ENCODE measurements around the gene ADCY2.

ADCY2 gene

DNA sequence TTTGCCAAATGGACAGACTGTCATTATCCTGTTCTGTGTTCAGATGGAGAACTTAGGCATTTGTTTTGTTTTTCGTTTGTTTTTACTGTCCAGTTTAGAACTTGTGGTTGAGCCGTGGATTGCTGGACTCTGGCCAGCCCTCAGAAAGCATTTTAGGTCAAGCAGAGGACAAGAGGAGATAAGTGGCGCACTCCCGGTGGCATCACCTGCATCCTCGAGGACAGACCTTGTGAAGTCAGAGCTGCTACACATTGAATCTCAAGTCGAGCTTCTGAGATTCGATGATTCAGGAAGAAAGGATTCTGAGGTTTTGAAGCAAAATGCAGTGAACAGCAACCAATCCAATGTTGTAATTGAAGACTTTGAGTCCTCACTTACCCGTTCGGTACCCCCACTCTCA lies 481.9 kb downstream of the ADCY2 start:
- no peak for DNase-seq

- DNase-seq, result no peak
Measured at GRCh38 chr5:7878381-7878873, 482.5 kb downstream of the ADCY2 start.

Data from activated CD4-positive, CD25-positive, alpha-beta regulatory T cell treated with anti-CD3 and anti-CD28 coated beads, Interleukin-2, amount 50 U/mL, for 72 hours (primary cell).